GM19328 (cell line): ENCODE data around the gene KCNJ3.

Source experiments
- ATAC-seq: cut with Tn5 transposase; IDR thresholded peaks from one replicate; pipeline ENCODE4 v1.9.1; 2021; ENCODE audit warnings: mild to moderate bottlenecking, moderate library complexity; ENCODE audit not compliant: unreplicated experiment

The KCNJ3 gene

GRCh38 chr2:154706660-154707059, 8.2 kb downstream of the KCNJ3 start:
- no peak for ATAC-seq

- ATAC-seq, result no peak
These were observed 9.6 kb downstream of the KCNJ3 start for GRCh38 chr2:154707994-154708575.

GRCh38 chr2:154709215-154709614, 10.7 kb downstream of the KCNJ3 start:
- no peak for ATAC-seq

DNA sequence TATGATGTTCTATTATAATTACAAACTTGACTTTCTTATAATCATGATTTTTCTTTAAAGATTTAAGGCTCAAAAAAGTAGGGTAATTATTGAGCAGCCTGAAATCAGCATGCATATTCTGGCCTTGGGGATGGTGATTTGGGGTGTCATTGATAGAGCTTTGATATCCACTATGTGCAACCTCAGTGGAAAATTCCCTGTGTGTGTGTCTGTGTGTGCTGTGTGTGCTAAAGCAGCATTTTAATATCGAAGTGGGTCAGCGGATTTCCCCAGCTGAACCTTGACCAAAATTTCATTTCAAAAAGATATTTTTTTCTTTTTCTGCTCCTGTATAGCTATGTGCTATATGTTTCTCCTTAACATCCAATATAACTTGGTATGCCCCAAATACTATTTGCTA, 11.6 kb downstream of the KCNJ3 start:
- no peak for ATAC-seq

GRCh38 chr2:154710685-154711084, 12.2 kb downstream of the KCNJ3 start:
- no peak for ATAC-seq

DNA sequence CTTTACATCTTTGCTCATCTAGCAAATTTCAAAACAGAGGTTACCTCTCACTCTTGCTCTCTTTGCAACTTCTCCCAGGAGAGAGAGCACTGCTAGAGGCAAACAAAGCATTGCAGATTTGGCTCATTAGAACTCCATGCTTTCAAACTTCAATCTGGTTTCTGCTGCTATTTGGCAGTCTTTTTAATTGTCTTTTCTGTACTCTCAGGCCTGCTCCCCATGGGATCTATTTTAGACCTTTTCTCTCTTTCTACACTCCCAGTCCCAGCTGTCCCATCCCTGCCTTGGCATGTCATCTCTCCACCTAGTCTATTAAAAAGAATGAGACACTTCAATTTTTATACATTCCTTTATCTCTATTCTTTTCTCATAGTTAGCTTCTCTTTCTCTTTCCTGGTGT, 15.2 kb downstream of the KCNJ3 start:
- ATAC-seq, result no peak

DNA sequence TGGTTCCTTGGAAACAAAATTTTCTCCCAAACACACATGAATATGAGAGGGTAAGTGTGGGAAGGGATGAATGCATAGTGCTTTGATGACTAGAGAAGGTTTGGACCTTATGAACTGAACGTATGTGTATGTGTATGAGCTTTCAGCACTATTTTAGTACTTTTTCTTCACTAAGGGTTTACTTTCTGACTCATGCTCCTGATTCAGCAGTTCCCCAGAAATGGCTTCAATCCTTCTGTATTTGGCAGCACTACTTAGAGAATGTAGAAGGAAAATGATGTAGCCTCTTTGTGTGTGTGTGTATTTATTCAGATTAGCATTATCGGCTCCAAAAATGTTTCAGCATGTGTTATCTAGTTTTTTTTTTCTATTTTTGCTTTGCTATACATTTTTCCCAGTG, 22.2 kb downstream of the KCNJ3 start:
- no peak for ATAC-seq

- ATAC-seq, result no peak
These were observed 25.8 kb downstream of the KCNJ3 start for GRCh38 chr2:154724194-154724797.

GRCh38 chr2:154740361-154740760, 41.9 kb downstream of the KCNJ3 start:
- ATAC-seq, result no peak

DNA sequence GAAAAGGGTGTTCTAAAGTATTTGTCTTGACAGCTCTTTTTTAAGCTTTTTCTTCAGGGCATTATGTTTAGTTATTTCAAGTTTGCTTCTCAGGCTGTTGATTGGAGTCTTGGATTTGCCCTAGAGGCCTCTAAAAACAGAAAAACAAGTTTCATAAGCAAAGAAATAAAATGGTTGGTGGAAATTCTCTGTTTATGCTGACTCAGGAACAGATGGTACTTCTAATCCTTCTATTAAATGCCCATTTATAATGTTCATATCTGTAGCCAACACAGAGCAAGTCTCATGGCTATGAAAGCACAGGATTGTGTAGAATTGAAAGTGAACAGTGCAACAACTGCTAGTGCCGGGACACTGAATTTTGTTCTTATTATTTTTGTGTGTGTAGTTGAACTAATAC, 60.4 kb downstream of the KCNJ3 start:
- ATAC-seq, result no peak

- ATAC-seq, result no peak
These were observed 64.1 kb downstream of the KCNJ3 start for GRCh38 chr2:154762638-154763037.

DNA sequence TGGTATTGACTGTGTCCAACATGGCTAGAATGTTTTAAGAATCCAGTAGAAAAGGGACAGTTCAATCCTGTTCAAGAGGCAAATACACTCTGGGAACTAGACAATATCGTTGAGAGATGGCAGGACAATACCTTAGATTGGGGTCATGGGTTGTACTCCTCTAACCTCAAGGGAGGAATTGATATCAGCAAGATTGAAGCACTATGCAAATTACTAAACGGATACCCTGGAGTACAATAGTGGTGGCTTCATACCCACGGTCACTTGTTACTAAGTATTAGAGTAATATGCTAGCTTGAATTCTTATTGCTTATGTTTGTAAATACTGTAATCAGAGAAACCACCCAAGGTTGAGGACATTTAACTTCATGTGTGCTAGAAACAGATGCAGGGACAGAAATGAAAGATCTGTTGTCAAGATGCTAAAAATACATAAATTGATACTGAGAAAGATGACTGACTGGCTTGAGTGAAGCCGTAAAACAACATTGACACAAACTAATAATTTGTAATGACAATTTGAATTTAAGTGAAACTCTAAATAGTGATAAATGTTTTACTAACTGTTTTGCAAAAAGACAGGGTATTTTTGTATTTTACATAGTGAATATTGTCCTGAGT, 73.3 kb downstream of the KCNJ3 start:
- no peak for ATAC-seq

DNA sequence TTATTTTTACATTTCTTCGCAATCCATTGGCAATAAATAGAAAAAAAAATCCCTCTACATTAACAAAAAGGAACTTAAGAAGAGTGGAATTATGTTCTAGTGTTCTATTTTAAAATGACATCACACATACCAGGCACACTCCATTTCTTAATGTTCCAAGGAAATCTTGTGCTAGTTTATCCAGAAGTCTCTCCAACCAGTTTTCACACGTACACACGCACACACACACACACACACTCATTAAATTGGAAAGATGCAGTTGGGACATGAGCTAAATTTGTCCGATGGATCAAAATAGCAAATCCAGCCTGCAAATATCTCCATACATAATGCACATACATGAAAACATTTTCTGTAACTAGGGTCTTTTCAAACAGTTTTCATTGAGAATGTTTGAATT, 78.3 kb downstream of the KCNJ3 start:
- ATAC-seq, result no peak

DNA sequence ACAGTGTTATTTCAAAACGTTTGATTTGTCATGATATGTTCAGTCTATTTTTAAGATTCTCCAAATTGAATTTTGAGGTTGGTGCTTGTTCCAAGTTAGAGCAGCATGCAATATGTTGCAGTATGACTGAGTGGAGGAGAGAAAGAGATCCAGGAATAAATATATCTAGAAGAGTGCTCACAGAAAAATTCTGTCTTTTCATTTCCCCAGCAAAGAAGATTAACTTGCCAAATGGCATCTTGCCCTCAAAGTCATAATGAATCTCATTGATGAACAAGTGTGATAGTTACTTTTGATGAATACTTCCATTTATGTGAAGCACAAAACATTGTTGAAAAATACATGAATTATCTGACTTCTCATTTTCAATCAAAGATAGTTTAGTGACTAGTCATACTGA, 95.9 kb downstream of the KCNJ3 start:
- no peak for ATAC-seq

- ATAC-seq, result no peak
These were observed 97.2 kb downstream of the KCNJ3 start for GRCh38 chr2:154795651-154796050.

GRCh38 chr2:154804451-154804850, 106.0 kb downstream of the KCNJ3 start:
- ATAC-seq, result no peak

DNA sequence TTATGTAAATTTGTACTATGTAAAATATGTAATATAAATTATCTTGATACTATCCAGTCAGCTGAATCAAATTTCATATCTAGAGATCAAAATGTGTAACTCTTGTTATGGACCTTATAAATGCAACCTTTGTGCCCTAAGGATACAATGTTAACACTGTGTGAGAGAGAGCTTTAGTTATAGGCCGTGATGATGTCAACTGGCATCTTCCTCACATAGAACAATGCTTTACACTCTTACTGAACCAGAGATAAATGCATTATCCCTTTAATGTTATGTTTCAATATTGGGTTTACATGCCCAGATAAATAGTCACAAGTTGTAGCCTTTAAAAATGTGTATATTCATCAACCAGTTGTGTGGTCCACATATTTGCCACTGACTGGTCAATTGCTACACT, 115.1 kb downstream of the KCNJ3 start:
- no peak for ATAC-seq

- ATAC-seq, result no peak
These were observed 116.4 kb downstream of the KCNJ3 start for GRCh38 chr2:154814856-154815255.

GRCh38 chr2:154825358-154825757, 126.9 kb downstream of the KCNJ3 start:
- no peak for ATAC-seq

DNA sequence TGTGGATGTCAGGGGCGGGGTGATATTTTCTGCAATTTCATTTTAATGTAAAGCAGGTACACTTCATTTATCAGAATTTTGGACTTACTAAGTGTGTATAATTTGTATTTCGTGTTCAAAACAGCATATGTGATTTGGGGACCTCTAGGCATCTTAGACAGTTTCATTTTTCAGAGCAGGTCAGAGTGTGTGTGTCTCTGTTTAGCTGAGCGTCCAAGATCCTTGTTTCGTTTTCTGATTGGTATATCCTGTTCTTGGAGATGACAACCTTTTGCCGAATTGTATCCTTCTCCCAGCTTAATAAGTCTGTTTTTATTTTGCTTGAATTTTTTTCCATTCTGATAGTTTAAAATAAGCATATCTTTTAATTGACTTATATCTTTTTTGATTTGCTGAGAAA, 128.3 kb downstream of the KCNJ3 start:
- ATAC-seq, result no peak

DNA sequence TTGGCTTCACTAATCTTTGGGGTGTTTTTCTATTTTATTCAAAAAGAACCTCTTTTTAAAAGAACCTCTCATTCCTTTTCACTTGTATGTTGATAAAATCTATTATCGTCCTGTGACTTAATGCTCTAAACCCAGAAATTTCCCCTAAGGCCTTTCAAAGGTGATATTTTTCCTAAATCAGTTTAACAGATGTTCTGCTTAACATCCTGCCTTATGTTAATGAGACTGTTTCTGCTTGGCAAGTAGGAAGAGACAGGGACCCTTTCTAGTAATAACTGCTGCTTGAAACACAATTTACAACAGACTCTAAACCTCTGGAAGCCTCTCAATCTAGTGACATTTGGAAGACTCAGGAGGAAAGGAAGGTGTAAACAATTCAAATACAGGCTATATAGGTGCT, 128.8 kb downstream of the KCNJ3 start:
- no peak for ATAC-seq

- ATAC-seq, result no peak
These were observed 134.2 kb downstream of the KCNJ3 start for GRCh38 chr2:154832711-154833110.

- no peak for ATAC-seq
These were observed 138.1 kb downstream of the KCNJ3 start for GRCh38 chr2:154836632-154837031.
